ENCODE data around the gene PLEKHG3.

The PLEKHG3 gene

GRCh38 chr14:64748995-64749714 lies 44.9 kb downstream of the PLEKHG3 start:
- DNase-seq = no peak

DNA sequence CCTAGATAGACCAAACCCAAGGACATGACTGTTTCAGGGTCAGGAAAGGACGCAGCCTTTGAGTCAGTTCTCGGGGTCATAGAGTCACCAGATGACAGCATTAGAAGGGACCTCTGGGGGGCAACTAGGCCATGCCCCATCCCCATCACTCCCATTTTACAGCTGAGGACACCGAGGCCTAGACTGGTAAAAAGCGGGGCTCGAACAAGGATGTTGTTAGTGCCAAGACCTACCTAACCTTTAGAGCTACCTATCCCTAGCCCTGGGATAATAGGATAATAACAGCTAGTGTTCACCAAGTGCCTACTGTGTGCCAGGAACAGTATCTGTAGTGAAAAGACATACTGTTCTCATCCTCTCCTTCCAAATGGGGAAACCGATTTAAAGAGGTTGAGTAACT lies 48.7 kb downstream of the PLEKHG3 start:
- no peak for DNase-seq

- no peak for DNase-seq
Observed at GRCh38 chr14:64753374-64753773, 49.1 kb downstream of the PLEKHG3 start.

- DNase-seq = no peak
Observed at GRCh38 chr14:64753999-64754398, 49.8 kb downstream of the PLEKHG3 start.

DNA sequence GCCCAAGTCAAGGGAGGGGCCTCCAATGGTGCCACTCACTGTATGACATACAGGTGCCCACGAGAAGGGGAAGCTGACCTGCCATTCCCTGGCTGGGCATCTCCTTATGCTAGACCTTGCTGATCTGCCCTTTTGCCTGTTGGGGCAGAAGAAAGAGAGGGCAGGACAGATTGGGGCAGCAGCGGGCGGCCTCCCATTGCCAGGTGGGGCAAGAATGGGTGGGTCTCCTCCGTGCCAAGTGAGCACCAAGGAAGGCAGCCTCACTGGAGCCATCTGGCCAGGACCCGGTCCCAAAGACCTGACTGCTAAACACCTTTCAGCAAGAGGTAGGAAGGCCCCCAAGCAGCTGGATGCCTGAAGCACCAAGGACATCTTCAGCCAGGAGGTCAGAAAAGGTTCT lies 50.5 kb downstream of the PLEKHG3 start:
- DNase-seq = no peak

GRCh38 chr14:64755781-64756221 lies 51.6 kb downstream of the PLEKHG3 start:
- peak; percentile 24 to 61 for DNase-seq

DNA sequence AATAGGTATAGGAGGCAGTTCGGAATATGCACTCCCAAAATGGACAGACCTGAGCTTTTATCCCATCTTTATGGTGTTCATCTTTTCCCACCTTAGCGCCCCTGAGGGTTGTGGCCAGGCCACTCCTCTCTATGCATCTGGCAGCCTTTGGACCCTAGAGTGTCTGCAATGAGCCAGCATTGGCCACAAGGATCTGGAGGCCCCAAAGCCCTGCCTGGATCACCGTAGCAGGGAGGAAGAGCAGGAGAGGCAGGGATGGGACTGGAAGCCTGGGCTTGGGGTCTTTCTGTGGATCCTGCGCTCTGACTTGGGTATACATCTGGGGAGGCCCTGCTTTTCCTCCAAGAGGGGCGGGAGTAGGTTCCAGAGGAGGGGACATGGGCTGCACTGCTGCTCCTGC lies 52.5 kb downstream of the PLEKHG3 start:
- DNase-seq = no peak

GRCh38 chr14:64757601-64758000 lies 53.4 kb downstream of the PLEKHG3 start:
- DNase-seq = no peak

DNA sequence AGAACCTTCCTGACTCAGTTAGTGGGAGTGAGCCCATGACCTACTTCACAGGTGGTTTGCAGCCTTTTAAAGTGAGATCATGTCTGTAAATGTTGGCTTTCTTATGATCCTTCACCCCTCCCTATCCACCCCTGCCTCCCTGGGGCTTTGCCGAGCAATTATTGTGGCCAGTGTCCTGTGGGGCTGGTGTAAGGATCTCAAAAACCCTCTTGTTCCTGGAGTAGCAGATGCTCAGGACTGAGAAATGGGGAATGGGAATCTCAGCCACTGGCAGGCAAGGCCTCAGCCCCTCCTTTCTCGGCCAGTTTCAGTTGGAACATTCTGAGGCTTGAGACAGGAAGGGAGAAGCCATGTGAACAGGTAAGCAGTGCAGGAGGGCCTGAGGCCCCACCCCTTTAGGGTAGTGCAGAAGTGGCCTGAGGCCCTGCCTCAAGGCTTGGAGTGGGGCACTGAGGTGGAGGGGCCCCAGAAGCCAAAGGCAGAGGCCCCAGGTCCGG lies 53.8 kb downstream of the PLEKHG3 start:
- DNase-seq = no peak

DNA sequence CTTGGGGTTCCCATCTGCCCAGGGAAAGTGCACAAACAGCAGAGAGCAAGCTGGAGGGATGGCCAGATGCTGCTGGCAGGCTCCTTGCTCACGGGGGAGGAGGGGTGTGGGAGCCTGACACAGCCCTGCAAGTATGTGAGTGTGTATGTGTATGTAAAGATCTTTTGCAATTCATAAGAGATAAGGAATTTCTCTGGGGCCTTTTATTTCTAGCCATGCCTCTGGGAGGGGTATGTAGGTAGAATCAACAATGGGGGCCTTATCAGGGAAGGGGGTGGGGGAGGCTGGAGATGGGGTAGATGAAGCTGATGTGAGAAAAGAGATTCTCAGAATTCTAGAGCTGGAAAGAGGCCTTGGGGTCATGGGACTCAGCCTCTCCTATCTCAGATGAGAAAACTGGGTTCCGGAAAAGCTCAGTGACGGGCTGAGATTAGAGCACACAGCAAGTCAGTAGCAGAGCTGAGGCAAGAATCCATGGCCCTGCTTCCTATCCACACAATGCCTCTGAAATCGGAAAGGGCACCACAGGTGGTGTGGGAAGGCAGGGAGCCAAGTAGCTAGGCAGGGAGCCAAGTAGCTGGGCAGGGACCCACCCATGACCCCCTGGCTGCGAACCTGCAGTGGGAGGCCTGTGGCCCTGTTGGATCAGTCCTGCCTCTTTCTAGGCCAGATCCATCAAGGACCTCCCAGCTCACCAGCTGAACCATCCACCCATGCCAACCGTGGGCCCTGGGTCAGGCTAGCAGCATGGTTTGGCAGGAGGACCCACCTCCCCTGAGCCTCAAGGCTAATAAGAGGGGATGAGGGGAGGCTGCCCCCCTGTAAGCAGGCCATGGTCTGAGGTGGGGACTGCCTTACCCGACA lies 54.7 kb downstream of the PLEKHG3 start:
- no peak for DNase-seq

DNA sequence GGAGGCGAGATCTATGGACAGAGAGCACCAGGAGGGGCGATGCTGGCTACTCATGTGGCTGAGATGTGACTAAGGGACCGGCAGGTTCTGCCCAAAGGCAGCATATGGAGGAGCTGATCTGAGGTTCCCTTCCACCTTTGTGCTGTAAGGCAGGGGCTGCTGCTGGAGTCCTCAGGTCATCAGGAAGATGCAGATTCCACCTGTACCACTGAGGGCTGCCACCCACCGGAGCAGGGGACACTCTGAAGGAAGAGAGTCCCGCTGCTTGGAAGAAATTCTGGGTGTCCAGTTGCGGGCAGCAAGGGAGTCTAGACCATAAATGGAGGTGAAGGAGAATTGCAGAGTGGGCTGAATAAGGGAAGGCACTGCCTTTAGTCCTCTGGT lies 55.3 kb downstream of the PLEKHG3 start:
- no peak for DNase-seq

- peak; percentile 25 to 51 for DNase-seq
Observed at GRCh38 chr14:64760146-64760755, 56.0 kb downstream of the PLEKHG3 start.

DNA sequence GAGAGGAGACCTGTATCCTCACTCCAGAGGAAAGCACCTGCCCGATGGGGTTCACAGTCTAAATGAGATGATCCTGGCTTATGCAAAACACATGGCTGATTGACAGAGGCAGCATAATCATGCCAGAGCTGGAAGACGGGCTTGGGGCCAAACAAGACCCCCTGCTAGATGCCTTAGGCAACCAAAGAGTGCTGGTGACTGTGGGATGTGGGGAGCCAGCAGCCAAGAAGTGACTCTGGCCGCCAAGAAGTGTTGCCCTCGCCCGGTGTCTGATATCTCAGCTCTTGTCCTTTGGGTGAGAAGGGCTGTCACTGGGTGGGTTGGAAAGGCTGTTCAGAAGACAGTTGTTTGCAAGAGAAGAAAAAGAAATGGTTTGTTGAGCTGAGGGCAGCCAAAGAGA lies 56.7 kb downstream of the PLEKHG3 start:
- no peak for DNase-seq

DNA sequence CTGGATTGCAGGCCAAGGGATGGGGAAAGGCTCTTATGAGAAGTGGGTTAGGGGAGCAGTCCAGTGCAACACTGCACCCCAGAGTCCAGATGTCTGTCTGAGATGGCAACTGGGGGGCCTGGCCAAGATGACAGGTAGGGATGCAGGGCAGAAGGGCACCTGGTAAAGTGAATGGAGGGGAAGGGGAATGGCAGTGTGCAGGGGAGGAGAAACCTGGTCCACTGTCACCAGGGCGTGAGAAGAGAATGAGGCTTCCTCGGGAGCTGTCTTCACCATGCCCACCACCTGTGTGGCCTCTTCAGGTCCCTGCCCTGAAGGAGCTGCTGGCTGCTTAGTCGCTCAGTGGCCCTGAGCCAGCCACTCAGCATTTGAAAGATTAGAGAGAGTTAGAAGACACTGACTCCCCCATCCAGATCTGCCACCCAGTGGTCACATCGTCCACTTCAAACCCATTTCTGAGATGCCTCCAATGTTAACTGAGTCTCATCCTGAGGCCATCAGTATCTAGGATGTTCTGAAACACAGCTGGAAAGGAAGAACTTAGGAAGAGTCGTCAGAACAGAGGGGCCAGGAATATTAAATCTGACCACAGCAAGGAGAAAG lies 57.3 kb downstream of the PLEKHG3 start:
- no peak for DNase-seq

DNA sequence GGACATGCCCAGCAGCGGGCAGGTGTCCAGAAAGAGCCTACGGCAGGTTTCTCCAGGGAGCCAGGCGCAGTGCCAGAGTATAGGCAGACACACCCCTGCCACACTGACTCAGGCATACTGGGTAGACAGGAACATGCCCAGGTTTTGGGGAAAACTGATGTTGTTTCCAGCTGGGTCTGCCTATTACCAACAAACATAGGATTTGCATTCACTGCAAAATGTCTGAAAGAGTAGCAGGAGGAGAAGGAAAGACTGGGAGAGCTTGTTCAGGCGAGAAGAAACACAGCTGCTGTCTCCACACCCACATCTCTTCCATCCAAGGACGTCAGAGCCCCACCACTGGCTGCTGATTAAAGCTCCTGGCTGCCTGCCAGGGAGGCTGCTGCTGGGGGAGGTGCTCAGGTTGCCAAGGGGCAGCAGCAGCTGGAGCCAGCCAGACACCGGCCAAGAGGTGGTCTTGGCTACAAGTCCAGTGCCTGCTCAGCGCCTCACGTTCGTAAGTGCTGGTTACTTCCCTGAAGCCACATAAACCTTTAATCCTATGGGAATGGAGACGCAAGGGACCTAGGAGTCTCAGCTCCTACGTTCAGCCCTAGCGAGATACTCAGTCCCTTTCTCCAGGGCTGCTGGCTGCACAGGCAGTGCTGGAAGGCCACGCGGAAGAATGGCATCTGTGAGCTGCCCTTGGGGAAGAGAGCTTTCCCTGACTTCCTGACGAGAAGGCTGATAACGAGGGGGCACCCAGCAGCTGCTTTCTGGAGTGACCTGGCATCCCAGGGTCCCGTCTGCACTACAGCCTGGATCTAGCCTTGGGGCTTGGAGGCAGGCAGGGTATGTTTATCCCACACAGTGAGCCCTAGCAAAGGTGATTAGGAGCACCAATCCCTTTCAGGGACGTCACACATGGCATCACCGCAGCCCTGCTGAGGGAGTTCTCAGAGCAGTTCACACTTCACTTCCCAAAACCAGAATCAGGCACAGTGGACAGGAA lies 58.1 kb downstream of the PLEKHG3 start:
- peak; percentile 27 to 31 for DNase-seq

DNA sequence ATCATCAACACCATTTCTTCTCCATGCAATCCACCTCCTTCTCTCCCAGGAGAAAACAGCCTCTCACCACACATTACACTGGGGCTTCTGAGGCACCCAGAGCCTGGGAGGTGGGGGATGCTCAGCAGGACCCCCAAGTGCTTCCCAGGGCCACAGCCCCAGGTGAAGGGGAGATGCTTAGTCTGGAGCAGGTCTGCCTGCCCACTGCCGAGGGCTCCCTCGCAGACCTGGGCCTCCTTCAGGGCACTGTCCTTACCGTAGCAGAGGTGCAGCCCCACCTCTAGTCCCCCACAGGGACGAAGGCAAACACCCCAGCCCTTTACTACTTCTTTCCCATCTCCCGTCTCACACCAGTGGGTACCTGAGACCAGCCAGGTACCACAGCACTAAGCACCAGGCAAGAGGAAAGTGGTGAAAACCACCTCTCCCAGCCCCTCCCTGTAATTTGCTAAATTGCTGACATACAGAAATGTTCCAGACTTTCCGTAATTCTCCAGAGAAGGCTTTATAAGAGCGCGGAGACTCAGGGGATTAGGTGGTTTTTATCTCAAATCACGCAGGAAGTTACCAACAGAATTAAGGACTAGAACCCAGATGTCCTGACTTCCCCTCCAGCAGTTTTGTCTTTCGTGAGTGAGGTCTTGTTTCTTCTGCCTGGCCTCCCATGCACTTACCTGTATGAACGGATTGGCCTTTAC lies 59.0 kb downstream of the PLEKHG3 start:
- no peak for DNase-seq

- DNase-seq = no peak
Observed at GRCh38 chr14:64763801-64764621, 59.8 kb downstream of the PLEKHG3 start.

DNA sequence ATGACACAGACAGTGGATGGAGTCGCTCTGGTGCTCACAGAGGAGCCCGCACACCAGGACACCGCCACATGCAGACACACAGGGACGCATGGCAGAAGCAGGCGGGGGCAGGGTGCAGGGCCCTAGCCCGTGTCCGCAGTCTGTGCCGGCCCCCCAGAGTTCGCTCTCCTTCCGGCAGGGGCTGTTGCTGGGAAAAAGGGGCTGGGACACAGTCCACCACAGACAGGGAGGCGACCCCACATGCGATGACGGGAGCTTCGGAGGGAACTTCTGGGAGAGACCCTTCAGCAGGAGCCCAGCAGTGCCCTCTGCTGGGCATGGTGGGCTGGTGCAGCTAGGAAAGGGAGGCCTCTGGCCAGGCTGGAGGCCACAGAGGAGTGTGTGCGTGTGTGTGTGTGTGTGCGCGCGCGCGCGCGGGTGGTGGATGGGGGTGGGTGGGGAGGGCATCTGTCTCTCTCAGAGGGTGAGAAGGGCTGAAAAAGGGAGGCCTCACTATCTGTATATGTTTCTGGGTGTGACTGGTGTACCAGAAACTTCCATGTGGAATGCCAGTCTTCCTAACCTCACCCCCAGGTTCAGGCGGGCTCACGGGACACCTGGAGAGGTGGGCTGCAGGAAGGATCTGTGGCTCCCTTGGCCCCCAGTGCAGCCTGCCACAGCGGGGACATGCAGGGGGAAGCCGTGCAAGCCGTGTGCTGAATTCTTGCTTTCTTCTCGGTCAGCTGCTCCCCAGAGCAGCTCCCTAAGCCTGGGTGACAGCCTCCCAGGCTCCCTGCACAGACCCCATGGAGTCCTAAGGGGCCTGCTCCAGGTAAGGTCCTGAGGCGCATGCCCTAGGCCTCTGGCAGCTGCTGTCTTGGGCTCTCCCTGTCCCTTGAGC lies 60.7 kb downstream of the PLEKHG3 start:
- DNase-seq = peak; percentile 46 to 56

DNA sequence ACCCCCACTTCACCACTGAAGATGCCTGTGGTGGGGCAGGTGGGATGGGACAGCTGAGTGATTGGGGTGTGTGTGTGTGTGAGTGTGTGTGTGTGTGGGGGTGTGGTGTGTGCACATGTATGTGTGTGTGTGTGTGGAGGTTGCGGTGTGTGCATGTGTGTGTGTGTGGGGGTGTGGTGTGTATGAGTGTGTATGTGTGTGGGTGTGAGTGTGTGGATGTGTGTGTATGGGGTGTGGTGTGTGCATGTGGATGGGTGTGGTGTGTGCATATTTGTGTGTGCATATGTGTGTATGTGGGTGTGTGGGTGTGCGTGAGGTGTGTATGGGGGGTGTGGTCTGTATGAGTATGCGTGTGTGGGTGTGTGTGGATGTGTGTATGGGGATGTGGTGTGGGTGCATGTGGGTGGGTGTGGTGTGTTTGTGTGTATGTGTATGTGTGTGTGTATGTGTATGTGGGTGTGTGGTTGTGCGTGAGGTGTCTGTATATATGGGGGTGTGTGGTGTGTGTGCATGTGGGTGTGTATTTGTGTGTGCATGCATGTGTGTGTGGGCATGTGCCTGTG lies 61.6 kb downstream of the PLEKHG3 start:
- peak in 1 of 2 experiments; percentile 25 for DNase-seq

Data from stimulated activated CD4-positive, alpha-beta T cell treated with anti-CD3 and anti-CD28 coated beads, Interleukin-4, amount 100 ng/mL, for 4 hours (primary cell).